GM19023 (cell line): ENCODE data around the gene OR5A2.
A peak's percentile ranks its signal among the peaks of the same experiment; 100 is the strongest.
"Not testable (repeated sequence)": the region's sequence is repeated elsewhere in the genome, so short reads cannot be mapped to it uniquely, and the experiment has no call there.

Experiments used
- ATAC-seq: cut with Tn5 transposase; IDR thresholded peaks from one replicate; pipeline ENCODE4 v1.9.1; 2021; ENCODE audit warnings: mild to moderate bottlenecking, moderate library complexity; ENCODE audit not compliant: unreplicated experiment

The OR5A2 gene, protein sequence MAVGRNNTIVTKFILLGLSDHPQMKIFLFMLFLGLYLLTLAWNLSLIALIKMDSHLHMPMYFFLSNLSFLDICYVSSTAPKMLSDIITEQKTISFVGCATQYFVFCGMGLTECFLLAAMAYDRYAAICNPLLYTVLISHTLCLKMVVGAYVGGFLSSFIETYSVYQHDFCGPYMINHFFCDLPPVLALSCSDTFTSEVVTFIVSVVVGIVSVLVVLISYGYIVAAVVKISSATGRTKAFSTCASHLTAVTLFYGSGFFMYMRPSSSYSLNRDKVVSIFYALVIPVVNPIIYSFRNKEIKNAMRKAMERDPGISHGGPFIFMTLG

DNA sequence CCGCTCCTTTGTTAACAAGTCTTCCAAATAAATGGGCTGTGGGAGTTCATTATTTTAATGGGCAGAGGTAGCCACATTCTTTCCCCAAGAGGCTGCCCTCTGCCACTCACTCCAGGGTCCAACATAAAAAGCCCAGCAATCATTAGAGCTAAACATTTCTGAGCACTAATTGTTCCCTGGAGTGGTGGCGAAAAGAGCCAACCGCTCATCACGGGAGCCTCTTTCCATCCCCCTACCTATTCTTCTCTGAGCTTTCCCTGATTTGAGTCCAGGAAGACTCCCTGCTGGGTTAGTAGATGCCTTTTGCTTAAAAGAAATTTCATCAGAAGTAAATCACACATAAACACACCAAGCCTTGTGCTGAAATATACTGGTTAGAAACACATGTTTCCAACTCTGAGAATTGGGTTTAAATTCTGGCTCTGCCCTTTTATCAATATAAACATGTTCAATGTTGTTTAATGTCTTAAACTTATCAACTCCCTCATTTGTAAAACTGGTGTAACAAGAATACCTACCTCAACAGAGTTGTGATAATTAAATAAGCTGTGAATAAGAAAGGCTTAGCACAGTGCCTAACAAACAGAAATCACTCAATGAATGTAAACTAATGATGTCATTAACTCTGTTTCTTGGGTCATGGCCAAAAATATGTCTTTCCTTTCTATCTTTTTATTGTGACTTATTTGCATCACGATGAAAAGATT is at the start of gene OR5A2:
TSS of gene OR5A2 (minus strand) at position 53 of the 707 bp plus-strand sequence. CDS start 3,460 bp downstream, outside the sequence.
- ATAC-seq, result no peak

DNA sequence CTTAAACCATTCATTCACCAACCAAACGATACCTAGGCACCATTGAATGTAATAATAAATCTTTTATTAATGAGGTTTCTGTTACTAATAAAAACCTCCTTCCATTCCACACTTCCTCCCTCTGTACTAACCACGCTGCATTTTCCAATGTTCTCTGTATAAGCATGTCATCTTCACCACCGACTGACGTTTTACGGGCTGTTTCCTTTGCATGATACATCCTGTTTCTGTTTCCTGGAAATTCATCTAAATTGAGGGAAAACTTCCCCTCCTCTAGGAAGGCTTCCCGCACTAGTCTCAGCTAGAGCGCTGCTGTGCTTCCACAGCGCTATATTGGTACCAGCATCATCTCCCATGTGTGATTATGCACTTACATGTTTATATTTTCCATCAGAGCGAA is 49.0 kb upstream of the OR5A2 start:
- no peak for ATAC-seq

- no peak for ATAC-seq
Measured at GRCh38 chr11:59473015-59473414, 46.8 kb upstream of the OR5A2 start, which contains the start of gene OR4D10. OR4D10 (plus strand) TSS chr11:59473315; CDS start chr11:59477430, 4,115 bp downstream.

- ATAC-seq, result no peak
Measured at GRCh38 chr11:59463190-59463641, 37.0 kb upstream of the OR5A2 start.

DNA sequence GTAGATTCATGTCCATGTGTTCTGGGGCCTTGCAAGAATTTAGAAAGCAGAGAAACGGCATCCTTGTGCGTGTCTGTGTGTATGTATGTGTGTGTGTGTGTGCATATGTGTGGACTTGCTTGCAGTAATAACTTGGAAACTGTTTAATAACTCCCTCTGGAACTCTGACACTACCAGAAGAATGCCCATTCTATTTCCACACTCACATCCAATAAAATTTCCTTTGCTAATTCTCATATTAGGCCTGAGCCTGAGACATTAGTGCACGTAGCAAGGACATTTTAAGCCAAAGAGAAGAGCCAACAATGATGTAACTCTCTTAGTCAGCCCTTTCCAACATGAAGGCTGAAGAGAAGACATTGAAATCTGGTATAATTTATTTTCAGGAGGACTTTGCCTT is 33.7 kb upstream of the OR5A2 start:
- no peak for ATAC-seq

GRCh38 chr11:59456661-59457060 is 30.4 kb upstream of the OR5A2 start, which contains the start of gene OR4D6:
OR4D6 (plus strand) TSS chr11:59456961; CDS start chr11:59456961, 0 bp downstream.
- ATAC-seq, result no peak

DNA sequence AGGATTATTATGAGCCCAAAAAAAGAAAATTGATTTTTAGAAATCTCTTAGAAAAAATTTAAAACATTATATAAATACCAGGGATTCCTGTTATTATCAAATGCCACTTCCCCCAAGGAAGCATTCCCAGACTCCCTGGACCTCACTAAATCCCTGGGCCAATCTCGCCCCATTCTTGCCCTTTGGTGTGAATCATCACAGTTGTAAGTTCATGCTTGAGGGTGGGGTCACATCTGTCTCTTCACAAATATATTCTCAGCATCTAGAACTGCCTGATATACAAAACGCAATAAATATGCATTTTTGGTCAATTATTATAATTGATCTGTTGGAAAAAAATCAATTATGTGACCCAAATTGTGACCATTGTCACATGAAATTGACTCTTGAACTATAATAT is 22.3 kb upstream of the OR5A2 start:
- no peak for ATAC-seq

- not testable (repeated sequence) for ATAC-seq
Measured at GRCh38 chr11:59445624-59446023, 19.4 kb upstream of the OR5A2 start.

DNA sequence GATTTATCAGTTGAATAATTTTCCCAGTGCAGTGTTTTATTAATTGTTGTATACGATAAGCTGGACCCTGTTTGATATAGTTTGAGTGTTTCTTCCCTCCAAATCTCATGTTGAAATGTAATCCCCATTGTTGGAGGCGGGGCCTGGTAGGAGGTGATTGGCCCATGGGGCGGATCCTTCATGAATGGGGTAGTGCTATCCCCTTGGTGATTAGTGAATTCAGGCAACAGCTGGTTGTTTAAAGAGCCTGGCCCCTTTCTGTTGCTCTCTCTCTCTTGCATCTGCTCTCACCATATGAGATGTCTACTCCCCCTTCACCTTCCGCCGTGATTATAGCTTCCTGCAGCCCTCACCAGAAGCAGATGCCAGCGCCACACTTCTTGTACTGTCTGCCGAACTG is 11.6 kb upstream of the OR5A2 start:
- ATAC-seq, result no peak

- no peak for ATAC-seq
Measured at GRCh38 chr11:59436169-59436568, 10.0 kb upstream of the OR5A2 start, which contains the start of gene OR5A1. OR5A1 (plus strand) TSS chr11:59436469; CDS start chr11:59443169, 6,700 bp downstream.

GRCh38 chr11:59429924-59430516 is 3.8 kb upstream of the OR5A2 start:
- peak; percentile 73 for ATAC-seq

- ATAC-seq, result no peak
Measured at GRCh38 chr11:59427068-59427382, 812 bp upstream of the OR5A2 start.

- ATAC-seq, result no peak
Measured at GRCh38 chr11:59425131-59425530, 1.1 kb downstream of the OR5A2 start.

GRCh38 chr11:59423835-59424234 is 2.4 kb downstream of the OR5A2 start:
- ATAC-seq, result no peak

DNA sequence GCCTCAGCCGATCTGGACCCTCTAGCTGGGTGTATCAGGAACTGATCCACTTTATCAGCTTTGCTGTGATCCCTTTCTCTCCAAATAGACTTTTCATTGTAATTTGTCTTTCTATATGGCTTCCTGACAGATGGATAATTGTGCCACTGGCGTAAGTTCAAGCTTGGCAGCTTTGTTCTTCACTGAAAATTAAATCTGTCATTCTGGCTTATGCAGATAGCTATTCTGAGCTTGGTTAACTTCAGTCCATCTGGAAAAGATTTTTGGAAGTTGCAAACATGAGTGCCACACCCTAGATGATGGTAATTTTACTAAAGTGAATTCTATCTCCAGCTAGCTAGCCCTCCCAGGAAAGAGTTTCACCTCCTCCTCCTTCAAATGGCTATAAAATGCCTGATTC is 8.1 kb downstream of the OR5A2 start:
- no peak for ATAC-seq

DNA sequence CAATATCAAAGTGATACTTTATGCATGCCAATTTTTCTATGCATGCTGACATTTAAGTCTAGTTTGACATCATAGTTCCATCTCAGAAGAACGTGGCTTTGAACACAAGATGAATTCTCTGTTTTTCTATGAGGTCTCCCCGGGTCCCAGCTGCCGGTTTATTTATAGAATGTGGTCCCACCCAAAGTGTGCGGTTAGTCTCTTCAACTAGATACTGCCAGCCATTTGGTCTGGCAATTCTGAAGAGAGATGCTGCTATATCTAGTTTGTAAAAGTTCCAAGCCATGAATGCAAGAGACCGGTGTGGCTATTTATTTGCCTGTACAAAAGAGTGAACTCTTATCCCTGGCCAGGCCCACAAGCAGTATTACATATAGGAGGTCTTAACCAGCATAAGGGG is 9.2 kb downstream of the OR5A2 start:
- no peak for ATAC-seq

DNA sequence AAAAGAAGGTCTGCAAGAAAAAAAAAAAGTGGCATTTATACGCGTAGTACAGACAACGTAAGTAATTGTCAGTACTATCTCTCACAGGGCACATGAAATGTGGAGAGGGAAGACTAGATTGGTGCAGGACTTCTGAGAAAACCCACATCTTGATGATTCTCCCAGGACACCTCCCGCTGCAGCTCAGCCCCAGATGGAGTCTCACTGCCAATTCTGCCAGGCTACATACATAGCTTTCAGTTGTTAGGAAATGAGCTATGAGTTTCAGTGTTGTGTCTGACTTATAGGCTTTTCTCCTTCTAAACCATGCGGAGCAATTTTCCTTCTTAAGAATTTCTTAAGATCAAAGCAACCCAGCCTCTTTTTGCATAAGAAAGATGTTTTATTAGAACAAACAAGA is 9.6 kb downstream of the OR5A2 start:
- no peak for ATAC-seq

- no peak for ATAC-seq
Measured at GRCh38 chr11:59415111-59415510, 11.1 kb downstream of the OR5A2 start.

DNA sequence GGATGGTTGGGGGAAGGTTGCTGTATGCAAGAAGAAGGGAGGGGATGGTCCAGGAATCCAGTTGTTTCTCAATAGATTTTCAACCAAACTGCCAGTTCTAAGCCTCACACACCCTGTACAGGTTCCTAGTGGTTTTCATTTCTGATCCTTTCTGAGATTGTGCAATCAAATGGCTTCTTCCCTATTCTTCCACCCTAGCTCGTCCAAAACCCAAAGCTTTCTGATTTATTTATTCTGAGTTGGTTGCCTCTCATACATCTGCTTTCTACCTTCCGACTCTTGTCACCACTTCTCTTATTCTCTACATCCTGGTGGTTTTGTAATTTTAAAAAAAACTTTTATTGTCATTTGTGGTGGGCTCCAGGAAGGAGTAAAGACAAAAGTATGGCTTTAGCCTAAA is 12.6 kb downstream of the OR5A2 start:
- ATAC-seq, result no peak

- ATAC-seq, result no peak
Measured at GRCh38 chr11:59403546-59403945, 22.7 kb downstream of the OR5A2 start.

GRCh38 chr11:59401262-59401552 is 25.0 kb downstream of the OR5A2 start:
- no peak for ATAC-seq
